Cardiac fibroblast (primary cell): ENCODE results near the gene AREL1.

ENCODE experiments used
- DNase-seq, 2 donors: peaks; one replicate each; pipeline versions ENCODE4 v3.0.0 to v3.0.0-alpha.2; 2010; ENCODE audit warnings: low read depth in 2 of 2
- H3K4me3 ChIP-seq, 2 donors: replicated peaks in 1 of 2; 1 replicate in 1 of 2; 2 replicates in 1 of 2; pipeline ENCODE4 v1.5.1; 2011; ENCODE audit warnings: low read depth in 2 of 2, low read length in 2 of 2, mild to moderate bottlenecking in 2 of 2, moderate library complexity in 1 of 2
- TF ChIP-seq, protein P1 (sequence below): IDR thresholded peaks from one replicate; pipeline ENCODE4 v1.5.1; 2011; ENCODE audit warnings: low read depth, mild to moderate bottlenecking, low read length, inconsistent platforms

Gene AREL1

DNA sequence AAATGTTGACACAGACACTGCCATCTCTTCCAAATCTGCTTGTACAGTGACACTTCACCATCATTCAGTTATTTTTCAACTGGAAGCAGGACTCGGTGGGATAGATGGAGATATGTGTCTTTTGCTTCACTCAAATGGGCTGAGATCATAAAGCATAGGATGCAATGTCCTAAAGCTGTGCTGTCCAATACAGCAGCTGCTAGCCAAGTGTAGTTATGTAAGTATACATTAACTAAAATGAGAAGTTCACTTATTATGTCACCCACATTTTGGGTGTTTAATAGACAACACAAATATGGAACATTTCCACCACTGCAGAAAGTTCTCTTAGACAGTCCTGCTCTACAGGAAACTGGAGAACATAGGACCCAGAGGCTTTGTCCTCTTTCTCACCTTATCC is 43.6 kb downstream of the AREL1 start:
- TF ChIP-seq, protein P1, sequence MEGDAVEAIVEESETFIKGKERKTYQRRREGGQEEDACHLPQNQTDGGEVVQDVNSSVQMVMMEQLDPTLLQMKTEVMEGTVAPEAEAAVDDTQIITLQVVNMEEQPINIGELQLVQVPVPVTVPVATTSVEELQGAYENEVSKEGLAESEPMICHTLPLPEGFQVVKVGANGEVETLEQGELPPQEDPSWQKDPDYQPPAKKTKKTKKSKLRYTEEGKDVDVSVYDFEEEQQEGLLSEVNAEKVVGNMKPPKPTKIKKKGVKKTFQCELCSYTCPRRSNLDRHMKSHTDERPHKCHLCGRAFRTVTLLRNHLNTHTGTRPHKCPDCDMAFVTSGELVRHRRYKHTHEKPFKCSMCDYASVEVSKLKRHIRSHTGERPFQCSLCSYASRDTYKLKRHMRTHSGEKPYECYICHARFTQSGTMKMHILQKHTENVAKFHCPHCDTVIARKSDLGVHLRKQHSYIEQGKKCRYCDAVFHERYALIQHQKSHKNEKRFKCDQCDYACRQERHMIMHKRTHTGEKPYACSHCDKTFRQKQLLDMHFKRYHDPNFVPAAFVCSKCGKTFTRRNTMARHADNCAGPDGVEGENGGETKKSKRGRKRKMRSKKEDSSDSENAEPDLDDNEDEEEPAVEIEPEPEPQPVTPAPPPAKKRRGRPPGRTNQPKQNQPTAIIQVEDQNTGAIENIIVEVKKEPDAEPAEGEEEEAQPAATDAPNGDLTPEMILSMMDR, result no peak
- no peak for DNase-seq
- H3K4me3 ChIP-seq, result no peak overlapping the region

DNA sequence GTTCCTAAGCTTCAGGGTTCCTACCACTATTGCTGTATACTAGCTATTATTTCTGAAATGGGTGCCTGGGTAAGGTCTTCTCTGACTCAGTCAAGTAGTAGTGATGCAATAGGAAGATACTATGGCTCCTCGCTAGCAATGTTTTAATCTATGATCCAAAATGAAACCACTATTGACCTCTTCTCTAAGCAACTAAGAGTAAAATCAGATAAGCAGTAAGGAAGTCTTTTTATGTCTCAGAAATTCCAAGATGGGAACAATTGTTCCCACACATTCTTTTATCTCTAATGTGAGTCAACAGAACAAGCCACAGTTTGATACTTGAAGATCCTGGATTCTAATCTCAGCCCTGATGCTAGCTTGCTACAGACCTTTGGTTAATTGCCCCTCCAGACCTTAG is 45.1 kb downstream of the AREL1 start:
- DNase-seq, result peak; percentile 63 to 67
- H3K4me3 ChIP-seq, result no peak overlapping the region
- TF ChIP-seq, protein P1, result no peak

DNA sequence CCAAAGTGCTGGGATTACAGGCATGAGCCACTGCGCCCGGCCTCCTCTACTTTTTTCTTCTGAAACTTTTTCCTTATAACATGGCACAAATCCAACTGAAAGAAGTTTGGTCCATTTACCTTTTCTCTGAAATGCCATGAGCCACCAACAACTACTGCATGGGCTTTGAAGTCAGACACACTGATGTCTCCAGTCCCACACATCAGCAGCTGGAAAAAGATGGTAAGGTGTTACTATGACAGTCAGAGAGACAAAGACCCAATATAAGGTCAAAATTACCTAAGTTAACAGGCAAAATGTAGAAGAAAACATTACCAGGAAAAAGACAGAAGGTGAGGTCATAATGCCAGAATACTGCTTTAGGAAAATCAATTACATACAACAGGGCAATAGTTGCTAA is 48.2 kb downstream of the AREL1 start:
- H3K4me3 ChIP-seq, result no peak overlapping the region
- no peak for DNase-seq
- TF ChIP-seq, protein P1, result no peak

DNA sequence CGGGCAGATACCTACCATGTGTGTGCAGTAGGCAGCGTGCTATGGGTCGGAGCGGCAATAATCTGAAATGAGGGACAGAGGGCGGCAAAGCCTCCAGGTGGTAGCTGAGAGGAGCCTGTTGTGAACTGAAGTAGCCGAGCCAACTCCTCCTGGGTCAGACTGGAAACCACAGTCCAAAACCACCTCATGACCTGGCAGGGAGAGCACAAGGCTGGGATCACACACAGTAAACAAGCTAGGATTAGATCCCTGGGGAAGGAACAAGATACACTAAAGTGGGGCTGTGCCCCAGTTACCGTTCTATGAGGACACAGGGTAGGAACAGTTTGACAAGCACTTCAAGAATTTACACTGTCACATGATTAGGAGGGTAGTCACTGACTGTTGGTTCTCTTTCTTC is 49.0 kb downstream of the AREL1 start:
- peak in 1 of 2 donors; percentile 37 for DNase-seq
- no peak overlapping the region for H3K4me3 ChIP-seq
- TF ChIP-seq, protein P1, result no peak

DNA sequence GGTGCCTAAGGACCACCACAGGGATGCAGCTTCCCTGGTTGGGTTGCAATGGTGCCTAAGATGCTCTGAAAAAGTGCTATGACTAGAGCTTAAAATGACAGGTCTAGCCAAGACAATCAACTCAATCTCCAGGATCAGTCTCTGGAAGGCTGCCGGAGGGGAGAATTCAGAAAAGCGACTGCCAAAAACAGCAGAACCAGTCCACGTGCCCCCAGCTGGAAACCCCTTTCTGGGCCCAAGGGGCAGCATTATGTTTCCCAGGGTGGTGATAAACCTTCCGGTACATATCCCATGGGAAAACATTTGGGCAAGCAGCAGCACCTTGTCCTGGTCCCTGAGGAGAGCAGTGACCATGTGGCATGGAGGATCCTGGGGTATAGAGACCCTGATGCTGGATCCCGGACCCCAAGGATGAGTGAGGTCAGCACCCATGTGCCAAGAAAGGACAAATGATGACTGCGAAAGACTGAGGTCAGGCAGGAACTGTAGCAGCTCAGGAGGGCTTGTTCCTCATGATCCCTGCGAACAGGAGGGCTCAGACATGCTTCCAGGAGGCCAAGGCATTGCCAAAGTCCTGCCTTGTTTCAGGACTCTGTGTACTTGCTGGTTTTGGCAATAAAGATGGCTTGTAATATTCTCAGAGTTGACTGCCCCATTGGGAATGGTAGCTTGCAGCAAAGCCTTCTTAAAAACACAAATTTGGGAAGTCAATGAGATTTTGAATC is 51.0 kb downstream of the AREL1 start:
- TF ChIP-seq, protein P1, result no peak
- DNase-seq, result no peak
- no peak overlapping the region for H3K4me3 ChIP-seq

DNA sequence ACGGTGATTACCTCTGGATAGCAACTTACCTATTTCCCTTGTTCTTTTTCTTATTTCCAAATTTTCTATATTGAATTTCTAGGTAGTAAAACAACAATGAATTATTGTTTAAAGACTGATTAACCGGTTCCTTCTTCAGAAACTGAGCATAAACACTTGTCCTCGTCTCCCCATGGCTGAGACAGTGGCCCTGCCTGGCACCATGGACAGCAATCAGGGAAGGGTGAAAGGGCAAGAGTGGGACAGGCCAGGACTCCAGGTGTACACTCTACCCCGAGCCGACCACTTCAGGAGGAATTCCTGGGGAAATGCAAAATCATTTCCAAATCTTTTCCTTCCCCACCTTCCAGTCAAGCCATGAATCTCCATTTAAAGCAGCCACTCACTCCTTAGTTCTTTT is 52.0 kb downstream of the AREL1 start:
- DNase-seq, result no peak
- TF ChIP-seq, protein P1, result no peak

DNA sequence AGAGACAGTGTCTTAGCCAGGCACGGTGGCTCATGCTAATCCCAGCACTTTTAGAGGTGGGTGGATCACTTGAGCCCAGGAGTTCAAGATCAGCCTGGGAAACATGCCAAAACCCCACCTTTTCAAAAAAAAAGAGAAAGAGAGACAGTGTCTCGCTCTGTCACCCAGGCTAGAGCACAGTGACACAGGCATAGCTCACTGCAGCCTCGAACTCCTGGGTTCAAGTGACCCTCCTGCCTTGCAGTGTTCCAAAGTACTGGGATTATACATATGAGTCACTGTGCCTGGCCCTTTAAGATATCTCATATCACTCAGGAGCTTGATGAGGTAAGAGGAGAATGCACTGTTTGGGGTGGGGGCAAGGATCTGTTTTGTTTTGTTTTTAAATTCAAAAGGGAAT is 52.7 kb downstream of the AREL1 start:
- TF ChIP-seq, protein P1, result no peak
- DNase-seq, result no peak
- no peak overlapping the region for H3K4me3 ChIP-seq

More for the DNA sequence above, 52.0 kb downstream of the AREL1 start:
- no peak overlapping the region for H3K4me3 ChIP-seq
